ENCODE results near the gene LYRM4. TPM values are rescaled to one million over a fixed set of nuclear protein-coding genes. Genes with fewer than 3 reads are reported as not detected.

LYRM4 gene
- total RNA-seq, 1 donor from 2014 or later, result 27.1 TPM

- DNase-seq (ENCODE audit: extremely low spot score, unreplicated experiment), result no peak
- TF ChIP-seq CTCF (IDR thresholded peaks at IDR 0.05), result no peak
- no peak overlapping the region for H3K4me3 Mint-ChIP-seq (ENCODE audit: unreplicated experiment)
- no peaks in the 10 kb centered on the region for H3K36me3 Mint-ChIP-seq (ENCODE audit: unreplicated experiment)
- H3K27me3 Mint-ChIP-seq (ENCODE audit: unreplicated experiment), result no peaks in the 10 kb centered on the region
- no peaks in the 10 kb centered on the region for H3K4me1 Mint-ChIP-seq (ENCODE audit: unreplicated experiment)
- no peaks in the 10 kb centered on the region for H3K9me3 Mint-ChIP-seq (ENCODE audit: unreplicated experiment)
- H3K27ac Mint-ChIP-seq (ENCODE audit: unreplicated experiment), result no peak overlapping the region
Measured at GRCh38 chr6:5238336-5238735, 22.4 kb downstream of the LYRM4 start.

GRCh38 chr6:5237805-5238204, 22.9 kb downstream of the LYRM4 start:
- no peak for DNase-seq (ENCODE audit: extremely low spot score, unreplicated experiment)
- Mint-ChIP-seq H3K27ac (ENCODE audit: unreplicated experiment) (no peak overlapping the region), H3K4me1 (ENCODE audit: unreplicated experiment) (no peaks in the 10 kb centered on the region), H3K4me3 (ENCODE audit: unreplicated experiment) (no peak overlapping the region), H3K9me3 (ENCODE audit: unreplicated experiment) (no peaks in the 10 kb centered on the region), H3K27me3 (ENCODE audit: unreplicated experiment) (no peaks in the 10 kb centered on the region), H3K36me3 (ENCODE audit: unreplicated experiment) (no peaks in the 10 kb centered on the region)
- TF ChIP-seq CTCF (IDR thresholded peaks at IDR 0.05), result no peak

GRCh38 chr6:5235830-5236229, 24.9 kb downstream of the LYRM4 start:
- H3K4me3 Mint-ChIP-seq (ENCODE audit: unreplicated experiment), result no peak overlapping the region
- no peaks in the 10 kb centered on the region for H3K9me3 Mint-ChIP-seq (ENCODE audit: unreplicated experiment)
- no peaks in the 10 kb centered on the region for H3K27me3 Mint-ChIP-seq (ENCODE audit: unreplicated experiment)
- no peaks in the 10 kb centered on the region for H3K4me1 Mint-ChIP-seq (ENCODE audit: unreplicated experiment)
- no peak overlapping the region for H3K27ac Mint-ChIP-seq (ENCODE audit: unreplicated experiment)
- TF ChIP-seq CTCF (IDR thresholded peaks at IDR 0.05), result no peak
- H3K36me3 Mint-ChIP-seq (ENCODE audit: unreplicated experiment), result no peaks in the 10 kb centered on the region
- no peak for DNase-seq (ENCODE audit: extremely low spot score, unreplicated experiment)

GRCh38 chr6:5234874-5235273, 25.9 kb downstream of the LYRM4 start:
- Mint-ChIP-seq H3K9me3 (ENCODE audit: unreplicated experiment) (no peaks in the 10 kb centered on the region), H3K27ac (ENCODE audit: unreplicated experiment) (no peak overlapping the region), H3K4me1 (ENCODE audit: unreplicated experiment) (no peaks in the 10 kb centered on the region), H3K4me3 (ENCODE audit: unreplicated experiment) (no peak overlapping the region), H3K27me3 (ENCODE audit: unreplicated experiment) (no peaks in the 10 kb centered on the region), H3K36me3 (ENCODE audit: unreplicated experiment) (no peaks in the 10 kb centered on the region)
- no peak for DNase-seq (ENCODE audit: extremely low spot score, unreplicated experiment)
- TF ChIP-seq CTCF (IDR thresholded peaks at IDR 0.05), result no peak

GRCh38 chr6:5231289-5231688, 29.5 kb downstream of the LYRM4 start:
- Mint-ChIP-seq H3K9me3 (ENCODE audit: unreplicated experiment) (no peaks in the 10 kb centered on the region), H3K36me3 (ENCODE audit: unreplicated experiment) (no peaks in the 10 kb centered on the region), H3K27ac (ENCODE audit: unreplicated experiment) (no peak overlapping the region), H3K4me3 (ENCODE audit: unreplicated experiment) (no peak overlapping the region), H3K4me1 (ENCODE audit: unreplicated experiment) (peaks cover 2% of the 10 kb centered on the region), H3K27me3 (ENCODE audit: unreplicated experiment) (no peaks in the 10 kb centered on the region)
- TF ChIP-seq CTCF (IDR thresholded peaks at IDR 0.05), result no peak
- DNase-seq (ENCODE audit: extremely low spot score, unreplicated experiment), result no peak

All from osteocyte (in vitro differentiated cells).